ENCODE results near the gene IQGAP2.
A peak's percentile ranks its signal among the peaks of the same experiment; 100 is the strongest.

Gene IQGAP2

DNA sequence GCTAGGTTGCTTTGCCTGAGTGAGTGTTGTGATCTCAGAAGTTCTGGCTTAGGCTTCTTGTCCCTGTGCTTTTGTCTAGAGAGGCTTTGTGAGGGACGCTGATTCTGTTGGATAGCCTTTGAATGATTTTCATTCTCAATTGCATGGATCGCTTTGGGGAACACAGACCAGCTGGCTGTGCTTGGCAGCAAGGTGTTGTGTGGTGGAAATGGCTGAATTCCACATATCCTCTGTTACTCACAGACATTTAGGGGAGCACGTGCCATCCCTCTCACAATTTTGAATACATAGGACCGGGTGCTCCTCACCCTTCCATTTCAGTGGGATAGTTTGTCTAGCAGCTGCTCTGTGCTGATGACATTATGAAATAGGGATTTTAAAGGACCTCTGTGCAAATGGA, 76.2 kb downstream of the IQGAP2 start:
- DNase-seq: no peak

DNA sequence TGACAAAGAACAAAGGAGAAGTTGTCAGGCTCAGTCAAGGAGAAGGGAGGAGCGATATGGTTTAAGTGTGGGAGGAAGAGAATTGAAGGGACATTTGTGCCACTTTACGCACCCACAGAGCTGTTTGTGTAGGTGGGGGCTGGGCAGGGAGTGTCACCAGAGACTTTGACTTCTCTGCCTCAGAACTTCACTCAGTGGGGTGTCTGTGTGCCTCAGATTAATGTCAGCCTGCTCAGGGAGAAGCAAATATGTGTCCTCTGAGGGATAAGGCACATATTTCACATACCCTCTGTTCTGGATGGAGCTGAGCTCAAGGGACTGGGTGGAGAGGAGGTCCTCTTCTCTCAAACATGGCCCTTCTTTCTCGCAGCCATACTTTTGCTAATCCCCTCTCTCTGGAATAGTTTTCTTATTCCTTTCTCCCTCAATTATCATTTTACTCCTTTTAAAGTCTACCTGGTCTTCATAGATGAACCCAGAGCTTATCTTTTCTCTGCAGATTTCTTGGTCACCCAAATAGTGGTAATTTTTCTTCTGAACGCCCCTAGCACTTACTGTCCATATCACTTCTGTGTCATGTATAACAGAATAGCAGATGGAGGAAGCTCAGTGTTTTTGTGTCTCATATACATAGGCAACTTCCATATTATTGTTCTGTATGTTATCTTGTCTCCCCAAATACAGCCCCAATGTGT, 77.0 kb downstream of the IQGAP2 start:
- DNase-seq: peak; percentile 86

DNA sequence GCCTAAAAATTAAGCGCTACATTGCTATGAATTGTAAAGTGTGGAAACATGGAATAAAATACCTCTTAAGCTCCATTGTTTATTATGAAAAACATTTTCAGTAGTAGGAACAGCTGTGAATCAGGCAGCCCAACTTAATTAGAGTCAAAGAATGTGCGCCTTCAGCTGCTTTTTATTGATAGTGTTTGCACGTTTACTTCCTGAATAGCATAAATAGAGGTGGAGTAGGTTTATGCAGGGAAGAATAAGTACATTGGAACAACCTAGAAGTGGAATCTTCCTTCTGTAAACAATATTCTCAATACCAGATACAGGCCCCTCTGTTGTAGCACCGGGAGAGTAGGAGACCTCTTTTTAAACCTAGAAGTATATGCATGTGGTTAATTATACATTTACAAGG, 79.9 kb downstream of the IQGAP2 start:
- DNase-seq: no peak

DNA sequence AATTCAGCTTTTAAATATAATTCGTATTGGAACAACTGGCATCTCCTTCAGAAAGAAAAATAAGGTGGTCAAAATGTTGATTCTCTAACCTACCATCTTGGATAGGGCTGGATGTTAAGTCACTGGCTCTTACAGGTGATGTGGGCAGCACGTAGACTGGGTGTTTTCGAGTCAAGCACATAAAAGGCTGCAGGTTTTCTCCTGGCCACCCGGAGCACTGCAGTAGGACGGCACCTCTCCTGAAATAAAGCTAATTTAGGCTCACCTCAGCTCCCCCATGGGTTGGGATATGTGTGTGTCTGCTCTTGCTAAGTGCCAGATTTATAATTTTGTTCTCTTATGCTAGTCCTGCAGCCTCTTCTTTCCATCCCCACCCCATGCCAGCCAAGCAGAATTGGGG, 80.3 kb downstream of the IQGAP2 start:
- no peak for DNase-seq

DNA sequence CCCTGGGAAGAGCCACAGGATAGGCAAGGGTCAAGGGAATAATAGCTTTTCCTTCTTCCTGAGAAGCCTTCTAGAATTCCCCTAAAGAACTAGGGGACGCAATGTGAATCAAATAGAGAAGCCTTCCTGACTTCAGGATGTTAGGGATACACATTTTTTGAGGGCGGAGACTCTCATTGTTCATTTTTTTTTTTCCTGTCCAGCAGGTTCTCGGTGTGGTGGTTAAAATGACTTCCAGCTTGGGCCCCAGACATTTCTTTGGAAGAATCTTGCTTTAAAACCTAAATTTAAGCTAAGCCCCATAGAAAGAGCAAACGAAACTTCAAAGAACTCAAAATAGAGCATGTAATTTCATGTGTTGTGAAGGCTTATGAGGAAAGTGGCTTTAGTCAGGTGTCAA, 80.8 kb downstream of the IQGAP2 start:
- DNase-seq: no peak

DNA sequence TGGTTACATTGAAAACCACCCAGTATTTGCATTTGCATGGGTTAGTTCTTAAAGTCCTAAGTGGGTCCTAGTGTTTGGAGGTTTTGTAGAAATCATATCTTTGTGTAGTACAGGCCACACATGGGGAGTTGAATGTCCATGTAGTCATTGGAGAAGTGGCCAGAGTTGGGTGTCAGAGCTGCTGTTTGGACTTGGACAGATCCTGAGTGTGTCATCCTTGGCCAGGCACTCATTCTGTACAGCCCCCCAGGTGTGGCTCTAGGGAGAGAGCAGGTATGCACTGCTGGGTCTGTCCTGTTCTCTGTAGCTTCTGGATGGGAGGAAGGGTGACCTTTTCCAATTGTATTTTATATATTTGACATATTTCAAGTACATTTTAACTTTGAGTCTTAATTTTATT, 82.4 kb downstream of the IQGAP2 start:
- no peak for DNase-seq

DNA sequence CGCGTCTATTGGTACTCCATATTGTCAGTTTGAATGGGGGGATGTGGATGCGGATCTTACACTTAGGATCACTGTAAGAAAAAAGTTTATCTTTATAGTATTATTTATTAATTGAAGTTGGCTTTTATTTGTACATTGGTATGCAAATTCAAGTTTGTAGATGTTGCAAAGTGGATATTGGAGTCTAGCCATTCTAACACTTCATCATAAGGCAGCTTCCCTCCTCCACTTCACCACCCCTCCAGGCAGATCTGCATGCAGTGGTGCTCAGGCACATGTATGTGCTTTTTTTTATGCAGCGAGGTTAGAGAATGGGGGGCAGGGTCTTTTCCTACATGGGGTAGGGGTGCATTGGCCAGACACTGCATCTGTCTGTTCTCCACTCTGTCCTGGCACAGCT, 84.3 kb downstream of the IQGAP2 start:
- no peak for DNase-seq

DNA sequence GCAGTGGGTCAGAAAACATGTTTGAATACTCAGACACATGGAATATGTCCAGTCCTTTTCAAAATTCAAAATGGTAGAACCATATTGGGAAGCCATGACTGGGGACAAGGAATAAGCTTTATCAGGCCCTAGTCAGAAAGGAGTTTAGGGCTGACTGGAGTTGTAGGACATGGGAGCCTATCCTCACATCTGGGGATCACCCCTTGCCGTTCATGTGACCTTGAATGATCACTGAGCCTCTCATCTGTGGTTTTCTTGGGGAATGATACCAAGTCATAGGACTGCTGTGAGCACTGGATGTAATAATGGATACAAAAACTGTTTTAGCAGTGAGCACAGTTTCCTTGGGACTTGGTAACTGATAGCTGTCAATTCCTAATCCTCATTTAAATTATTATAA, 84.7 kb downstream of the IQGAP2 start:
- peak; percentile 42 for DNase-seq

DNA sequence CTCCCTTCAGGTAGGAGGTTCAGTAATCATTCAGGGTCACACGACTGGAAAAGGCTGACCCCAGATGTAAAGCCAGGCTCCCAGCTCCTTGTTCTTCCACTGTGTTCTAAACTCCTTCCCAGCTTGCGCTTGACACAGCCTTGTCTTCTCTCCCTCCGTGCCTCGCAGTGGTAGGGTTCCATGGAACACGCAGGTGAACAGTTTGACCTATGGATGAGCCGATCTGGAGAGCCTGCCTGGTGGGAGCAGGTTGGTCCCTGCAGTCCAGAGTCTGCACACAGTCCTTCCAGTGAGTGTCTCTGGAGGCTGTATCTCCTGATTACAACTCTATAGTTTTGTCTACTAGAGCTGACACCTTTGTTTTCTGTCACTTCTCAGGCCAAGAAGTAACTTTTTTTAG, 85.9 kb downstream of the IQGAP2 start:
- no peak for DNase-seq

DNA sequence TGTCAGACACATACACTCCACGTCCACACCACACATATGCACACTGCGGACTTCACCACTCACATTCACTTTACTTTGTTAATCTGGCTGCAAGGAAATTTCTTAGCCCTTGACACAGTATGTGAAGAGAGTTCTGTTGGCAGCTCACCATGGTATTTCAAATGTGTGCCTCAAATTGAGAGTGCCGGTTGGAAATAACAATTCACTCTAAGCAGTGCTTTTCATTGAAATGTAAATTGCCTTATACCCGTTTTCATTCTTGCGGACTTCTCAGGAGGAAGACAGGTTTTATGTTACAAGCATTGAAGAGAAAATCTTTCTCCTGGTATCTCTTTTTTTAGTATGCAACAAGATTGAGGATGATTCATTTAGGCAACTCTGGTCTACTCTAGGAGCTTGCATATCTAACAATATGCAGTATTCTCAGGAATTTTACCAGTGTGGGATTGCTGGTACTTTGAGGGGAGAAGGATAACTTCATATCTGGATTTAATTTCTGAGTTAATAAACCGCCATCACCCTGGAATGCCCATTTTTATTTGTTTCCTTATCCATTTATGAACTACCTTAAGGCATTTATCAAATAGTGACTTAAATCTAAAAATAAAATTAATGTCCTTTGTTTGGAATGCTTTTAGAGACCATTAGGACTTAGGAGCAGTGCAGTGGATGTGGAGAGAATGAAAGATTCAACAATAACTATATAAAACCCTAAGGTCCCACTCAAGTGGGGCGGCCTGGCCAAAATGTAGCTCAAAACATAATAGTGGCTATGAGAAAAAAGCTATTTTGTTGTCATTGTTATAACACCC, 87.0 kb downstream of the IQGAP2 start:
- DNase-seq: no peak

DNA sequence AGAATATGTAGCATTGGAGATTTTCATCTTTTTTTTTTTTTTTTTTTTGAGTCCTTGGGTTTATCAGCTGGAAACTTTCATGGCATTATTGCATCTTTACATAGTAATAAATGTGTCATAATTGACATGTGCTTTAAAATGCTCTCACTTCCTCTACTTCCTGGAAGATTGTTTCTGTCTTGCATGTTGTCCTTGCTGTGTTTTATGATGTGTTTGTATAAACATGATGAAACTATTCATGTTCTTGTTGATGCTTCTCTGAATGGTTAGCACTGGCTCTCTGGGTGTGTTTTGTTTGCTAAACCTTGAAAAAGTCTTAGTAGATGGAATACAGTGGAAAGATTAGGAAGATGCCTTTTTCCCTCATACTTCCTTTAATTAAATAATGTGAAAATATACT, 87.9 kb downstream of the IQGAP2 start:
- DNase-seq: no peak

DNA sequence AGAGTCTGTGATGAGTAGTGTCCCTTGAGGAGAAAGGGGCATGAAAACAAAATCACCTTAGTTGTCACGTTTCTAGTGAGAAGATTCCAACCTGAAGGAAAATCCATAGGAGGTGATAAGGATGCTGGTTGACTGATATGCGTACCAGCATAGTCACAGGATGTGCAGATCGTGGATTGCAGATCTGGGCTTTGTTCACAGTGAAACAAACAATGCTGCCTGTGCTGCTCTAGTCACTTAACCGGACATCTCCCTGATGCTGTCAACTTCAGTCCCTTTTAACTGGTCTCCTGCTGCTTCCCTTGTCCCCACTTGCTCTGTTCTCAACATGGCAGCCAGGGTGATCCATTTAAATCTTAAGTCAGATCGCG, 89.7 kb downstream of the IQGAP2 start:
- DNase-seq: no peak

DNA sequence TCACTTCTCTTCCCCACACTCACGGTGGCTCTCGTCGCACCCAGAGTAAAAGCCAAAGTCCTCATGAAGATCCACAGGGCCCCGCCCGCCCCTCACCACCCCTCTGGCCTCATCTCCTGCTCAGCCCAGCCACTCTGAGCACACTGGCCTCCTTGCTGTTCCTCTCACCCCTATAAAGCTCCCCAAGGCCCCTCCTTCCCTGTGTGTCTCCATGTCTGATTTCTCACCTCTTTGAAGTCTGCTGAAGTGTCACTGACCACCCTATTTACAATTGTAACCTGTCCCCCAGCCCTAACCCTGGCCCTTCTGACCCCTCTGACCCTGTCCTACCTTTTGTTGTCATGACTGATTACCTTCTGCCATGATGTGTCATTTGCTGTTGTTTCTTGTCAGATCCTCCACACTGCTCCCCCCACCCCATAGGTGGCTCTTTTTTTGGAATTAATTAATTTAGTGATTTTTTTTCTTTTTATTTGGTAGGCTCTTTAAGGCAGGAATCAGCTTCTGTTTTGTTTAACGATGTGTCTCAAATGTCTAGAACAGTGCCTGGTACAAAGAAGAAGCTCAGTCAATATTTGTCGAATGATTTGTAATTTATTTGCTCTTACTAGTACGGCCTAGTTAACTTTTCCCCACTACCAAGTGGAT, 90.2 kb downstream of the IQGAP2 start:
- no peak for DNase-seq

DNA sequence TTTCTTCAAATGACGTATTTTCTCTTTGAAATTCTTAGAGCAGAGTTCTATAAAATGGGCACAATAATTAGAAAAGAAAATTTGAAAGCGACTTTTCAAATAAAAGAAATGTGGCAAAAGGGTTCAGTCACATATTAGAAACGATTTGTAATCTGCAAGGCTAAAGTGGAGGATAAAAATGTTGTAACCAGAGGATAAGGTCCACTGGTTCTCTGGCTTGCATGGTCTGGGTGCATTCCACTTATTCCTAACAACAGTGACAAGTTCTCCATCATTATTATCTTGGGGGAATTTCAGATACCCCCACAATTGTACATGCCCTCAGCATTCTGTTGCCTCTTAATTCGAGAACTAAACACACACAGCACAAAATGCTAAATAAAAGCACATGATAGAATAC, 91.1 kb downstream of the IQGAP2 start:
- DNase-seq: no peak

DNA sequence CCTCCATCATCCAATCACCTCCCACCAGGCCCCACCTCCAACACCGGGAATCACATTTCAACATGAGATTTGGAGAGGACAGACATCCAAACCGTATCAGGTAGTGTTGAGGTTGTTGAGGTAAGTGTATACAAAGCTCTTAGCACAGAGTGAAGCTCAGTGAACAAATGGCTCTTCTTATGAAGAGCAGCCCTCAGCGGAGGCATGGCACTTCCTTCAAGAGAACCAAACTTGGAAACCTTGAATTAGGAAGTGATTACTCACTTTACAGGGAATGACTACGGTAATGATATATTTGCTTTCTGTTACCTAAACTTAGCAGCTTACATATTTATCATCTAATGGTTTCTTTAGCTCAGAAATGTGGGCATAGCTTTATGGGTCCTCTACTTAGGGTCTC, 92.8 kb downstream of the IQGAP2 start:
- no peak for DNase-seq

DNA sequence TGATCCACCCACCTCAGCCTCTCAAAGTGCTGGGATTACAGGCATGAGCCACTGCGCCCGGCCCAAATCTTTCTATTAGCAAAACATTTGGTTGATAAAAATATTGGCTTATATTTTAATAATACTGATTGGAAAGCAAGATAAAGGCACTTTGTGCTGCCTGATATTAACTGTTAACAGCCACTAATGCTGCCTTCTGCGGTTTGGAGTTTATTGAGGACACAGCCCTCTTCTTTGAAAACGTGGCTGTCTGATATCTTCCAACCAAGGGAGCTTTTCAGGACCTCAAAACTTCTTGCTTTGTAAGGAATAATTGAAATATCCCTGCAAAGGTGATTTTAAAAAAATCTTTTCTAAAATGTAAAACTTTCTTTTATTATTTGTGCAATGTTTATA, 94.0 kb downstream of the IQGAP2 start:
- peak; percentile 67 for DNase-seq

DNA sequence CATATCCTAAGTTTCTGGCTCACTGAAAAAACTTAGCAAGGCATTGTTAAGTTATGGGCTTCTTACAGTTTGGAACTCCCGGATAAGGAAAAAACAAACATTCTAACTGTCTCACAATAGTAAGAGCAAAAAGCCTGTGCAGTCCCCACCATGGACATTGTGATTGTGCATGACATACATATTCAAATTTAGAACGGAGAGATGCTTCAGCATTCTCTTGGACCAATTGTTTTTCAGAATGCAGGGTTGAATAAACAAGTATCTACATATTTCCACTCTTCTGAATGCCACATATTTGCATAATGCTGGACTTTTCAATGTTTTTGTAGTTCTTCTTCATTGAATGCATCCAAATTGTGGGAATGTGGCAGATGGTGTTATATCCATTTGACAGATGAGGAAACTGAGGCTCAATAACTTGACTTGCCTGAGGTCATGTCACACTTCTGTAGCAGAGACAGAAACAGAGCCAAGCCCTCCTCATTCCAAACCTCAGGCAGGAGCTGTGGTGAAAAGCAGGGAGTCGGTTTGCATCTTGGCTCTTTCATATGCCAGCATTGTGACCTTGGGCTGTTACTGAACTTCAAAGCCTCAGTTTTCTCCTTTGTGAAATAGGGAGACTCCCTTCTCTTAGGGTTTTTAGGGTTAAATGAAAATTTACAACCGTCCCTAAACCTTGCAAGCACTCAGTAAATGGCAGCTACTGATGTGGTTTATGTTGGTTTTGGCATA, 95.1 kb downstream of the IQGAP2 start:
- DNase-seq: no peak

DNA sequence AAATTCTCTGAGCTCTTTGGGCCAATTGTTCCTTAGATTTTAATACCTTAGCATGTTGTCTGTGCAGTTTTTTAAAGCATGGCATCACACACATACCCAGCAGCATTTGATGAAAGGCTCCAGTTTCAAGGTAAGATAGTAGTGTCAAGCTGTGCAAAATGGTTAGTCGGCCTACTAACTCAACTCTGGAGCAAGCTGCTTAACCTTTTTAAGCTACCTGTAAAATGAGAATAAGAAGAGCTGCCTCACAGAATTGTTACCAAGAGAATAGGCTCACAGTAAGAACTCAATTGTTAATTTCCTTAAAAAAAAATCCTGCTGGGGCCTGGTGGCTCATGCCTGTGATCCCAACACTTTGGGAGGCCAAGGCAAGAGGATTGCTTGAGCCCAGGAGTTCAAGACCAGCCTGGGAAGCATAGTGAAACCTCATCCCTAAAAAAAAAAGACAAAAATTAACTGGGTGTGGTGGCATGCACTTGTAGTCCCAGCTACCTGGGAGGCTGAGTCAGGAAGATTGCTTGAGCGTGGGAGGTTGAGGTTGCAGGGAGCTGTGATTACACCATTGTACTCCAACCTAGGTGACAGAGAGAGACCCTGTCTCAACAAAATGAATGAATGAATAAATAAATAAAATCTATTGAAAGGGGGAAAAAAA, 96.5 kb downstream of the IQGAP2 start:
- no peak for DNase-seq

DNA sequence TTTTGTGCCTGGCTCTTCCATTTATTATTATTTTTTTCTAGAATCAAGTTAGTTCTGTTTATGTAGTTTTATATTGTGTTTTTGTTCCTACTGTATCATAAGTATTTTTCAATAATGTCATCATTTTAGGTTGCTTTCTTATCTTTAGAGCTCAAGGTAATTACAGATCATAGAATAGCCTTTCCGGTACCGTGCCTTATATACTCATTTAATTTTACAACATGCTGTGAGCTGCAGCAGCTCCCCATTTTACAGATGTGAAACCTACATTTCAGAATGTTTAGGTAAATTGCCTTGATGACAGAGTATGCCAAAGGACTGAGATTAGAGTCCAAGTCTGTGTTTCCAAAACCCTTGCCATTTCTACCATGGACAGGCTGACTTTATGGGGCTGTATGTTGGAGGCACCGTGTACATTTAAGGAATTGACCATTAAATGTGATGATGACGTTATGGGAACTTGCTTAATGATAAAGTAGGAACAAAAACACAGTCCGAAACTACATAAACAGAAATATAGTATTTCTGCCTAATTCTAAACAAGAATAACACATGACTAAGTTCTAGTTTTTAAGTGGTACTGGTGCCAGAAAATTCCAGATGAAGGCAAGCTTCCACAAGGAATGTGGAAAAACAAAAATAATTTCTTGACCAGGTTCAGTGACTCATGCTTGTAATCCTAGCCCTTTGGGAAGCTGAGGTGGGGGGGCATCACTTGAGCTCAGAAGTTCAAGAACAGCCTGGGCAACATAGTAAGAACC, 97.7 kb downstream of the IQGAP2 start:
- DNase-seq: no peak

DNA sequence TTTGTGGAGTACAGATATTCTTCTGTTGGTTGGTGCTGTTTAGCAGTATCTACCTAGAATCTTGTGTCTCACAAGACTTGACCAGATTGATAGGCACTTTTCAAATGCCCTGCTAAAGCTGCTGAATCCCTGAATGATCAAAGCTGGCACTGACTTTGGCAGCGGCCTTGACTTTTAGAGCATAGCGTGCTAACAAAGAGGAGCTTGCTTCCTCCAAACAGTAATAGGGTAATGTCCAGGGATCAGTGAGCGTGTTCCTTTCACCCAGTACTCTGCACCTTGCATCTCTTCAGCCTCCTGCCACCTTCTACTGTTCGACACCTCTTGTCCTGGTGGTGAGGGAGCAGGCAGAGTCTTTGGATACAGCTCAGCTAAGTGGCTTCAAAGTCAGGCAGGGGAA, 100.8 kb downstream of the IQGAP2 start:
- no peak for DNase-seq

DNA sequence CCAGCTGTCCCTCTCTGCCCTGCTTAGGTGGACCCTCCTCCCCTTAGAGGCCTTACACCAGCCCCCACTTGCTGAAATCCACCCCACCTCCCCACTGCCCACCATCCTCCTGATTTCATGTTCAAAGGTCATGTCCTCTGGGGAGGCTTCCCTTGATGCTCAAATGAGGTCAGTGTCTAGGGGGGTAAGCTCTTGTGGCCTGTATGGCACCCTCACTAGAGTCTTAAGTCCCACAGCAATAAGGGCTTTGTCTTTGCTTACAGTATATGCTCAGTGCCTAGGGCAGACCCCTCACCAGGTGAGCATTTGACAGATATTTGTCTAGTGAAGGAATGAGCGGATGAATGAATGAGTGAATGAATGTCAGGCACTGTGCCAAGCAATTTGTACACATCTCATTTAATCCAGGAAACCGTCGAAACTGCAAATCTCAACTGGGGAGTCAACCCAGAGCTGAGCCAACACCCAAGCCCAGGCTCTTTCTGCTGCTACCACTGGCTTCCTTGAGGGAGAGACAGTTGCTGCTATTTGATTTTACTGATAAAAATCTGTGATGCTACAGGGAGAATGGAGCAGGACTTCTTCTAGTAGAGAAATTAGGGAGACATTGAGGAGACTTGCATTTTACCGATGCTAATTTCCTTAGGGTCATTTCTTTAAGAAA, 101.9 kb downstream of the IQGAP2 start:
- no peak for DNase-seq

DNA sequence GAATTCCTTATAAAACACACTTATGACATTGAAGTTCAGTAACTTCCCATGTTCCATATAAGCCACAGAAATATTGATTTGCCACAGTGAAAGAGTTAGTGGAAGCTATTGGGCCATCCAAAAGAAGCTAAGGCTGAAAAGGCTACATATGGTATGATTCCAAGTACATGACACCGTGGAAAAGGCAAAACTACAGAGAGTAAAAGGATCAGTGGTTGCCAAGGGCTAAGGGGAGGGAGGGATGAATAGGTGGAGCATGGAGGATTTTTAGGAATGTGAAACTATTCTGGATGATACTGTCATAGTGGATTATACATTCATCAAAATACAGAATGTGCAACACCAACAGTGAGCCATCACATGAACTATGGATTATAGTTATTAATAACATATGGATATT, 110.4 kb downstream of the IQGAP2 start:
- DNase-seq: no peak

Data from hematopoietic multipotent progenitor cell treated with erythropoietin and hydrocortisone succinate and interleukin-3 and kit ligand, for 6 days (in vitro differentiated cells).